NCI-H524 treated with DMSO at 0.1 percent for 48 hours (cell line): Measurements from ENCODE around the gene GDF10.

Source experiments
- DNase-seq: peaks from one replicate; lab custom pipeline; 2025; lab: John Stamatoyannopoulos, UW

The GDF10 gene, protein sequence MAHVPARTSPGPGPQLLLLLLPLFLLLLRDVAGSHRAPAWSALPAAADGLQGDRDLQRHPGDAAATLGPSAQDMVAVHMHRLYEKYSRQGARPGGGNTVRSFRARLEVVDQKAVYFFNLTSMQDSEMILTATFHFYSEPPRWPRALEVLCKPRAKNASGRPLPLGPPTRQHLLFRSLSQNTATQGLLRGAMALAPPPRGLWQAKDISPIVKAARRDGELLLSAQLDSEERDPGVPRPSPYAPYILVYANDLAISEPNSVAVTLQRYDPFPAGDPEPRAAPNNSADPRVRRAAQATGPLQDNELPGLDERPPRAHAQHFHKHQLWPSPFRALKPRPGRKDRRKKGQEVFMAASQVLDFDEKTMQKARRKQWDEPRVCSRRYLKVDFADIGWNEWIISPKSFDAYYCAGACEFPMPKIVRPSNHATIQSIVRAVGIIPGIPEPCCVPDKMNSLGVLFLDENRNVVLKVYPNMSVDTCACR

DNA sequence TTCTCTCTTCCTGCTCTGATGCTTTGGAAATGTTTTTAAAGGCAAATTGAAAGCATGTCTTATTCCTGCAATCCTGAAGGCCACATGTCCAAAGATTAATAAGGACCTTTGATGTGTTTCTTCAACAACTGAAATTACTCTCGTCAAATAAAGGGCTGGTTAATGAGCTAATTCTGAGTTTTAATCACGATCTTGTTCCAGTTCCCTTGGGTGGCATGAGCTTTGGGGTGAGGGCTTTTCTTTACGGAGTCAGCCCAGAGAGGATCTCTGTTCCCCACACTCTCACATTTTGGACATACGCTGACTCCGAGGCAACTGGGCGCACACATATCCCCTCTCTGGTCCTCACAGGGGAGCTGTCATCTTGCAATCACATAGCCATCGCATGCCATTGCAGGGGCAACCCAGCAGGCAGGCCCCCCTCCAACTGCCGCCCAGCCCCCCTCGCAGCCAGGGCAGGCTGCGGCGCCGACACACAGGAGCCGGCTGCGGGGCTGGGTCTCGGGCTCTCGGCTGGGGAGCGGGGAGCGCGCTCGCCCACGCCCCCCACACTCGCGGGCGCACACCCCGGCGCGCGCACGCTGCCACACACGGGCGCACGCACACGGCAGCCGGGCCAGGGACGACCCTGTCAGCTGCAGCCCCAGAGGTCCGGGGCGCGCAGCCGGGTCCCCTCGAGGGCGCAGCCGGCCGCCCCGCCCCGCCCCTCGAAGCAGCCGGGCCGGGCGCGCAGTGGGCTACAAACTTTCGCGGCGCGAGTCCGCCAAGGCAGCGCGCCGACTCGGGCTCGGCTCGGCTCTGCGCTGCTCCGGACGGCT, at the start of gene GDF10:
TSS of gene GDF10 (plus strand) at position 587 of the 818 bp plus-strand sequence. CDS start 455 bp downstream, outside the sequence.
- no peak for DNase-seq

DNA sequence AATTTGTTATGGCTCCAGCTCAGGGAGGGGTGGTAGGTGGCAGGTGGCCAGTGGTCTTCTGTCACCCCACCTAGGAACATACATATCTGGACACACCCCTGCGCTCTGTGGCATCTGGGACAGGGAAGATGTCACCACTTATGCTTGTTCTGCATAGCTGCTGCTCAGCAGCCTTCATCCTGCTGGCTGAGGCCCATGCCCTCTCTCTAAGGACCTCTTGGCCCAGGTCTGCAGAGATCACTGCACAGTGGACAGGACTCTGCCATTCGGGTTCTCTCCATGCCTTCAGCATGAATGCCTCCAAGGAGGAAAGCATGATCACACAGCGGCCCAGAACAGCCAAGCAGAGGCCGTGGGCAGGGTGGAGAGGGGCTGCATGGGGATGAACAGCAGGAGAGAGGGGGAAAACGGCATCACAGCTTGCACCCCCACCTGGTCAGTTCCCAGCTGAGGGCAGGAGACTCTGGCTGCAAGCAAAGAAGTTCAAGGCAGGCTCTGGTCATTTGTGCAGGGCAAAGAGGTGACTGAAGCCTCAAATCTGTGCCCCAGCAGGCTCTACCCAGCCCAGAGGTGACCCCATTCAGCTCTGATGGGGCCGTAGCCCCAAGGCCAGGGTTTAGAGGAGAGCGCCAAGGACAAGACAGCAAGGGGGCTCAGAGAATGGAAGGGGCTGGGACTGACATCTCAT, 47.8 kb upstream of the GDF10 start:
- DNase-seq, result no peak

DNA sequence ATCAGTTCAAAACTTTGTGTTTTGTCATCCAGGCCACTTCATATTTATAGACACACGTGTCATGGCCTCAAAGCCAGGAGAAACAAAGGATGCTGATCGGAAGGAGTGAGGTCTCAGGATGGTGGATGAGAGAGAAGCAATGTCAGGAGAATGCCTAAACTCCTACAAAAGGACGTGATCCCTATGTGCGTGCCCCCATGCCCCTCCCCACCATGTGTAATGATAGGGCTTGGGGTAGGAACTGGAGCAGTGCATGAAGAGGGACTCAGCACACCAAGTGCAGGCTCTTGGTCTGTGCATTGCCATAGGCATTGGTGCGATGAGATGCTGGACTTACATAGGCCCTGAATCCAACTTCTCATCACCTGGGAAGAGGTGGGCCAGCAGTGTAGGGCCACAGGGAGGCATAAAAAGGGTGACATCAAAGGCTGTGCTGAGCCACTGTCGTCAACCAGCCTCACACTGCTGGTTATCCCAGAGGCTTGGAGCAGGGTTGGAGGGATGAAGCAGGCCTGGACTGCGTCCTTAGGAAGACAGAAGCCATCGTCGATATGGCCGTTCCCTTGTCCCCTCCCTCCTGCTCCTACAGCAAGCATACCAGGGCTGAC, 46.9 kb upstream of the GDF10 start:
- no peak for DNase-seq

DNA sequence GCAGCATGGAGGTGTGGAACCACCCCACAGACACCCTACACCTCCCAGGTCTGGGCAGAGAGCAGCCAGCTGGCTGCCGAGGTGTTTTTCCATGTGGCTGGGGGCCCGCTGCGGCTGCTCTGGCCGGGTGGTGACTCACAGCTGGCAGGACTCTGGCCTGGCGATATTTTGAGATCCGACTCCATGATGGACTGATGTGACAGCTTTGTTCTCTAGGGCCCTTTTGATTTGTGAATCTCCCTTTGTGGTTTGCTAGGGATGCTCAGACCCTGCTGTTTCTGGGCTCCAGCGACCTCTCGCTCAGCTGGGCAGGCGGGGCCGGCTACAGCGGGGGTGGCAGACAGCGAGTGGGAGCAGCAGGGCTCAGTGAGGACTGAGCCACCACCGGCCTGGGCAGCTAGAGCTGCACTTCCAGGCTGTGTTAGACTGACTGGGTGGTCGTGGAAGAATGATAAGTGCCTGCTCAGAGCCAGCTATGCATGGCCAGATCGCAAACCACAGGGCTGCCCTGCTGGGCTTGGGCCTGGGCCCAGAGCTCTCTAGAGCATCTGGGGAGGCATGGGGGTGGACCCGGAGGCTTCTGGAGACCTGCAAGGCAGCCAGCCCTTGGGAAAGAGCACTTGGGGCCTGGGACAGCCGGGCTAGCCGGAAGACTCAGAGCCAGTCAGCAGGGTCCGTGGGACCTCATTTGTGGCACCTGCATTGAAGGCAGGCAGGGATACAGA, 46.2 kb upstream of the GDF10 start:
- DNase-seq, result no peak

DNA sequence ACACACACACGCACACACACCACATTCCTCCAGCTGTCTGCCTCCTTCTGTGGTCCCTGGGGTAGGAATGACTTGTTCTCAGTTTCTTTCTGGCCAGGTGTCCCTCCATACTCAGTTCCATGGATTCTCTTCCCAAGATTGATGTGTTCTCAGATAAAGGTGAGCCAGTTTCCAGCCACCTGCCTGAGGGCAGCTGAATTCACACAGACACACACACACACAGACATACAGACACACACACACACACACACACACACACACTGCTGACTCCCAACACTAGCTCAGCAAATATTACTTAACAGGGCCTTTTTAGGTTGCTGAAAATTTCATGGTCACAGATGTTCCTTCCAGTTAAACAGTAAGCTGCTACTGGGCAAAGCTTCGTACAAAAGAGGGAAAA, 45.4 kb upstream of the GDF10 start:
- no peak for DNase-seq

DNA sequence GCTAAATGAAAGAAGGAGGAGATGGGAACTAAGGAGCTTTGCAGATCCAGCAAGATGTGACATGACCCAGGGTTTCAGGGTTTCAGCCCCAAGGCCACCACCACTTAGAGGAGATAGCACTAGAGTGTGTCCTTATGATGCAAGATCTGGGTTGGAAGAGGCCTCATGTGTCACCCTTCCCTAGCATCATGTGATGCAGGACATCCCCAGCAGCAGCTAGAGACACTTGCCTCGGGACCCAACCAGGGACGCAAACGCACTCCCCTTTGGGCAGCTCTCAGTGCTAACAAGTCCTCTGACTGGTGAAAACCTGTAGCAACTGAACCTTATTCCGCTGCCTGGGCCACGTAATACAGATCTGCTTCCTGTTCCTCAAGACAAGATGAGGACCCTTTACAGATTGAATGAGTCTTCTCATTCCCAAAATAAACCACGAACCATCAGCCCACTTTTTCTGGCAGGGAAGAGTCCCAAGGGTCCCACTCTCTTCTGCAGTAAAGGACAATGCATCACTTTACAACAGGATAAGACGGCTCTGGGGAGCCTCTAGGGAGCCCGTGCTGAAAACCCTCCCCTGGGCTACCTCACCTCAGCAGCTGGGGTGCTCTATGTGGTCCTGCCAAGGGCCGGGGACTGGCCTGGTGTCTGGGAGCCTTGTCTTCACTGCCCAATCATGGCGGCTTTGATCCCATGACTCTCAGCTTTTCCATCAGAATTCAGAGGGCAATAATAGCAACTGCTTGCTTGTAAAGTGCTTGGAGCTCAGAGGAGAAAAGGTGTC, 44.8 kb upstream of the GDF10 start:
- DNase-seq, result no peak

DNA sequence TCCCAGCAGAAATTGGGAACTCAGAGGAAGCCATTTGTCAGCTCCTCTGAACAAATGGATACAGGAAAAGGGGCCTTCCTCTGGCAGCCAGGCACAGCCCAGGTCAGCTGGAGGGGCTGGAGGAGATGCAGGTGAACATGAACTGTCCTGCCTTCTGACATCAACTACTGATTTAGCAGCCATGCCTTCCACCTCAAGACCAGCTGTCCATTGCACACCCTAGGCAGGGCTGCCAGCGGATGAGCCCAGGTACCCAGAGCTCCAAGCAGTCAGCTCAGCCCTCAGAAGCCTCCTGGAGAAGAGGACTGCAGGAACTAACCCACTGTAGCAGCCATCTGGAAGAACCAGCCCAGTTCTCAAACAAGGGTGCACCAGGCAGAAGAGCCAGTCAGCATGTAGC, 44.1 kb upstream of the GDF10 start:
- DNase-seq, result no peak

DNA sequence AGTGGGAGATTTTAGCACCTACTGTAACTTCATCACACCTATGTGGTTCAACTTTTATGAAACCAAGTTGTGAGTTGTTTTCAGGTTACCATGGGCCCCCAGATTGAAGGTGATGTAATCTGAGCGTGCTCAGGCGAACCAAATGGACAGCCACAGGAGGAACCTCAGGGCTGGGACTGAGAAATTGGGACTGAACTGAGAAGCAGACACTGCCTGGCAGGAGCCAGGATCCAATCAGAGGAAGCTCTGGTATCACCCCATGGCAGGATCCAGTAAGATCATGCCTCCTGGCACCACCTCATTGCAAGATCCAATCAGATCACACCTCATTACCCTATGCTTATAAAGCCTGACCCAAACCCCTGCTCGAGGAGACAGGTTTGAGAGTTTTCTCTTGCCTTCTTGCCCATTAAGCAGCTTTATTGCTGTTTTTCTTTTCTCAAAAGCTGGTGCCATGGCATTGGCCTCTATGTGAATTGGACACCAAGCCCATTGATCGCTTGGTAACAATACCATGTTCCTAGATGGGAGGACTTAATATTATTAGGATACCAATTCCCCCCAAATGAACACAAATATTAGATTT, 43.2 kb upstream of the GDF10 start:
- no peak for DNase-seq

DNA sequence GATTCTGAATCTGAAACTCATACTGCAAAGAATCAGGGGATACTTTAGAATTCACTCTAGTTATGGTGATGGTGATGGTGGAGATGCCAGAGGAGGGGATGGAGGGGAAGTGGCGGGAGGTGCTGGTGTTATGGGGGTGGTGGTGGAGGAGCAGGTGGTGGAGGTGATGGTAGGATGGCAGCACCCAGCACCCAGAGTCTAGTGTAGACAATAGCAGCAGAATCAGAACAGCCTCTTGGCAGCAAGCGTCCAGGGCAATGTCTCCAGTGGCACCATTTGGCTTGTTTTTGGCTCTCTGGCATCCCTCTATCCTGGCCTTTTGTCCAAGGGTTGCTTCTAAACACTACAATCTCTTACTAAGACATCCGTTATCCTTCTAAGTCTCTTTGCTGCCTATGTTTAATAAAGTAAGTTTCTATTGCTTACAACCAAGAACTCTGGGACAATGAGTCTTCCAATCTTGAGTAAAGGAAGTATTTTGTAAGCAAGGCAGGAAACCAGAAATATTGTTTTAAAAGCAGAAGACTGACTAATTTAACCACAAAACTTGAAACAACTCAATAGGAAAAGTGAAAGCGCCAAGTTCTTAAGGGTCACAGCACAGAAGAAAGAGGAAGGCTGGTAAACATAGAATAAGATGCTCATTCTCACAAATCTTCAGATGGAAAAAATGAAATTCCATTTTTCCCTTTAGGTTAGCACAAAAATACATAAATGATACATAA, 42.4 kb upstream of the GDF10 start:
- DNase-seq, result no peak

DNA sequence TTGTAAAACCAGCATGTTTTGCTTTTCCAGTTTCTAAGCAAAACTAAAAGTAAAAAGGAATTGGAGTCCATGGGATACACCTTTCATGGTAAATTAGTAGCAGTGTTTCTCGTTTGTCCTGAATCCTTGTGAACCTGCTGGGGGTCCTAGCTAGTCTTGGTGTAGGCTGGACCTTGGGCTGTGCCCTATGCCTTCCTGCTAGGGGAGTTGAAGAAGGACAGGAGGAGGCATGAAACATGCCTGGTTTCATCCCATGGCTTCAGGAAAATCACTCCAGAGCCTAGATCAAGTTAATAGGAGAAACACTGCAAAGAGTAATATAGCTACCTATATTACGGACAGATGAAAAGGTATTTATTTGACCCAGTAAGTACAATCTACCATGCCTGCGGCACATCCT, 41.1 kb upstream of the GDF10 start:
- no peak for DNase-seq

DNA sequence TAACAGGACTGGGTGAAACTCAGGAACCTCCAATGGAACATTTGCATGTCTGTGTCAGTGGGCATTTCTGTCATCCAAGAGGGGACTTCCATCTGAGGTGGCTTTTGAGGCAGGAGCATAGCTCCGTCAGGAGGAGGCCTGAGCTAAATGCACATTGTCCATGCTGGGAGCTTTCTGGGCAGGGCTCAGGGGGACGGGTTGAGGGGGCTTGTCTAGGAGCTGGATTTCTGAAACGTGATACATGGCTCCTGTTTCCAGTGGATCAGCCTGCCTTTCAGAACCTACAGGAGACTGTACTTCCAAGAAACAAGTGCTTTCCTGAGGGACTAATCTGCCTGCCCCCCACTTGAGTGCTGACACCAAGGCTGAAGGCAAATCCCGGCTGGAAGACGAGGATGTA, 40.5 kb upstream of the GDF10 start:
- no peak for DNase-seq

DNA sequence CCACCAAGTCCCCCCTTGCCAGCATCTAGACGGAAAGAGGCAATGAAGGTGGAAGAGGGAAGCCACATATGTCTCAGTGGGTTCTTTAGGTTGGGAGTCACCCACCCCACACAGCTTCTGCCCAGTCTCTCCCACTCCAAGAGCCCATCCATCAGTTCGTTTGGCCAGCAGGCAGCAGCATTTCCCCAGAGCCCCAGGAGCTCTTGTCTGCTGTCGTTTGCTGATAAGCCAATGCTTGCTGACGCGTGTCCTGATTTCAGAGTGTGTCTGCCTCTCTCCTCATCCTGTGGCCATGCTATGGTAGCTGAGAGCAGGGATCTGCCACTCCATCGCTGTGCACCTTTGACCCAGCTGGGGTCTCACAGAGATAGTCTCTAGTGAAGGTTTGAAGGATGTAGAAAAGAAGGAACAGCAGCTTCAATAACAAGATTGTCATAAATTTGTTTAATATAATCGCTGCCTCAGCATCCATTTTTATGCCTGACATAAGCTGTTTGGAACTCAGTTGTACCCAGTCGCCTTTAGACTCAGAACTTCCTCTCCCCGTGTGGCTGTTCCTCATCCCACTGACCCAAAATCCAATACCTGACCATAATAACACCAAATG, 39.4 kb upstream of the GDF10 start:
- no peak for DNase-seq

DNA sequence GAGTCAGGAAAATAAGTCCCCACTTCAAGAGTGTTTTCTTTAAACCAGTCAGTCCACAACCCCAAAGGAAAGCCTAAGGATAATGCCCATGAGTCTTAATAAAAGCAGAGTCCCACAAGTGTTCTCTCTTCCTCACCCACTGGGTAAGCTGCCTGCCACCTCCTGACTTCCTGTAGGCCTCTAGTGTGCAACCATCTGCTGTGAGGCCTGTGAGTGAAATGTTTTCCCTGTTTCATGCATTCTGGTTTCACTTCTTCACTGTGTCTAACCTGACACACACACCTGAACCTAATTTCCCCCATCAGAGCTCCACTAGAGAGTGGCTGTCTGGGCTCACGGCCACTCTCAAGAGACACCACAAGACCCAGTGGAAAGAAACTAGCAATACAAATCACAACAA, 38.9 kb upstream of the GDF10 start:
- no peak for DNase-seq

DNA sequence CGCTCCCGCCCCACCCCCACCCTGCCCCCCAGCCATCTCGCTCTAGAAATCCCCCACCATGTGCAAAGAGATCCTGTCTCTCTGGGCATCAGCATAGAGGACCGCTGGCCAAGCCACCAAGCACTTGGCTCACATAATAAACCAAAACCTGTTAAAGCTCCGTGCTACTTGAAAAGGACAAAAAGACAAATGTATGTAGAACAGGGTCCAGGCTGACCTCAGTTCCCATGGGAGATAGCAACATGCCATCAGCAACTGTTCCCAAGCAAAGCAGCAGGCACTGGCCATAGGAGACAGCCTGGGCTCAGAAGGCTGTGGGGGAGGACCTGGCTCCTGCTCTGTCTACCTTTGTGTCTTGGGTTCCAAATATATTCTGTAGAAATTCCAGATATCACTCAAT, 38.4 kb upstream of the GDF10 start:
- no peak for DNase-seq

DNA sequence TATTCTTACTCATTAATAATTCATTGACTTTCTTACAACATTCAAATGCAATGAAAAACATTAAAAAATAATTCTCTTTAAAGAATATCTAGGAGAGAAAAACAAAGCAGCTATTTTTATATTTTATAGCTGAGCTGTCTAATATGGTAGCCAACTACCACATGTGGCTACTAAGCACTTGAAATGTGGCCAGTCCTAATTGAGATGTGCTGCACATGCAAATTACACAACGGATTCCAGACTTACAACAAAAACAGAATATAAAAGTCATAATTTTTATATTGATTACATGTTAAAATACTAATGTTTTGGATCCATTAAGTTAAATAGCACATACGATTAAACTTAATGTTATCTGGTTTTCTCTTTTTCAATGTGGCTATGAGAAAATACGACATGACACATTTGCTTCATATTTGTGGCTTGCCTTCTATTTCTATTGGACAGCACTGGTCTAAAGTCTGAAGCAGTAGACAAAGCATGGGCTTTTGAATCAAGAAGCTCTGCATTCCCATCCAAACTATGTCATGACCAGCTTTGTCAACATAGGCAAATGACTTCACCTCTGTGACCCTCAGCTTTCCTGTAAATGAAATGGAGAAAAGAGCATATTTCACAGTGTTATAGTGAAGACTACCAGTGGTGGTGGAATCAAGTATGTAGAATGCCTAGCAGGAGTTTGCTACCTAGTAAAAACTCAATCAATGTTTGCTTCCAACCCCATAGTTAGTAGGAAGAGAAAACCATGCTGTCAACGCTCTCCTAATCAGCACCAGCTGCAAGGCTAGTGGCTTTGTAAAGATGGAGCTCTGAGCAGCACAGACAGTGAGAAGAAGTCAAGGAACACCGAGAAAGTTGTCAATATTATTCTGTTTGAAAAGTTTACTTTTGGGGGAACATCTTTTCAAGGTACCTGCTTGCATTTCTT, 37.1 kb upstream of the GDF10 start:
- no peak for DNase-seq

DNA sequence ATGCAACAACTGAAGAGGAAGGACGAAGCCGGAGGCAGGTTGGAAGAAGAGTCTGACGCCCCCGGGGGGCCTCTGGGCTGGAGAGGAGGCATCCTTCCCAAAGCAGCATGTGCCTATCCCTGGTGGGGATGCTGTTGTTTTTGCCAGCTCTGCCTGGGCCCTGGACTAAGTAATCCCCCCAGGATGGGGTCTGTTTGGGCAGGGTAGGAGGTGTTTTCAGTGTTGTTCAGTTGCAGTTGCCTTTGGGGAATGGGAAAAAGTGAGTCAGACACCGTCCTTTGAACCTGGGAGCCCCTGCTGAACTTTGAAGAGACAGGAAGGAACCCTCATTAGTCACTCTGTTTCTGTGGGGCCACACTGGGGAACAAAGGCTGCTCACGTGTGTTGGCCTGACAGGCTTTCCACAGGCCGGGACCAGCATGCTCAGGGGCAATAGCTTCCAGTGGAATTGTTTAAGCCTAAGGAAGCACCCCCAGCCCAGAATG, 35.2 kb upstream of the GDF10 start:
- no peak for DNase-seq

DNA sequence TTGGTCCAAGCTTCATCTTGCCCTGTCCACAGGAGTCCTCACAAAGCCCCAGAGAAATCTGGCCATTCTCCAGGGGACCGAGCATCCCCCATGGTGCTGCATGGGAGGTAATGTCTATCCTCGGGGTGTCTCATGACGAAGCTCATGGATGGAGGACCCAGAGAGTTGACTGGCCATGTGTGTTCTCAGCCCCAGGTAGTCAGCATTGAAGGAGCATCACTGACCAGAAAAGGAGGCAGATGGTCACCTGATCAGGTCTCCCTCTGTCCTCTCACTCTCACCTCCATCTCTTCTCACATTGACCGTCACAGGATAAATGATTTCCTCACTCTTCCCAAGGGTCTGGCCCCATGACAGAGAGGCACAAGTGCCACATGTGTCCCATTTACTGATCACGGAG, 33.4 kb upstream of the GDF10 start:
- no peak for DNase-seq

DNA sequence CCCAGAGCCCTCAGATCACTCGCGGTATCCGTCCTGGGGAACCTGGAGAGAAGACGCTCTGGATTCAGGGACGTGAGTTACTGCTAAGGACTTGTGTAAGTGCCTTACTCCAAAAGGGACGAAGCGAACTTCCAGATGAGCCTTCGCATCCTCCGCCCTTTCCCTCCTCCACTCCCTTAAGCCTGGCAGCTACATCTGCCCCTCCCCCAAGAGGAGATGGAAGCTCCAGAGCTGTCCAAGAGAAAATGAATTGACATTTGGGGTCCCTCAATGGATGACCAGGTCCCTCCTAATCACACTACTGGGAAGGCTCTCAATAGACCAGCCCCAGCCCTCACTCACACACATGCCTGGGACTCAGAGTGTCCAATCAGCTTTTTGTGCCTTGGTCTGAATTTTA, 31.3 kb upstream of the GDF10 start:
- no peak for DNase-seq
